KMS-11 (cell line): ENCODE measurements around the gene SMG6.

Source experiments
- H2AFZ ChIP-seq: fragments of 200-600 bp; sonication (generic); 2 replicates; pipeline ENCODE4 v1.6.1; 2016; ENCODE audit warnings: antibody characterized with exemption, mixed run types, low read depth
- H3K27ac ChIP-seq: fragments of 200-600 bp; sonication (generic); 2 replicates; pipeline ENCODE4 v1.6.1; 2016; ENCODE audit warnings: mild to moderate bottlenecking, mixed run types
- H3K27me3 ChIP-seq: fragments of 200-600 bp; sonication (generic); 2 replicates; pipeline ENCODE4 v1.6.1; 2017; ENCODE audit warnings: mild to moderate bottlenecking, low read depth, mixed run types, moderate library complexity; ENCODE audit not compliant: insufficient read depth
- H3K36me3 ChIP-seq: fragments of 200-600 bp; sonication (generic); 2 replicates; pipeline ENCODE4 v1.6.1; 2017; ENCODE audit warnings: mild to moderate bottlenecking, mixed run types; ENCODE audit not compliant: insufficient read depth
- H3K4me1 ChIP-seq: fragments of 200-600 bp; sonication (generic); 2 replicates; pipeline ENCODE4 v1.6.1; 2016; ENCODE audit warnings: mild to moderate bottlenecking, low read depth, mixed run types; ENCODE audit not compliant: poor library complexity, severe bottlenecking
- H3K4me2 ChIP-seq: fragments of 200-600 bp; sonication (generic); 2 replicates; pipeline ENCODE4 v1.7.0; 2016; ENCODE audit warnings: mild to moderate bottlenecking, mixed run types
- H3K4me3 ChIP-seq: fragments of 200-600 bp; sonication (generic); IDR thresholded peaks from 2 replicates; pipeline ENCODE4 v1.6.1; 2017; ENCODE audit warnings: low read depth, low read length, mixed read lengths; ENCODE audit not compliant: insufficient read depth
- H3K79me2 ChIP-seq: fragments of 200-600 bp; sonication (generic); 2 replicates; pipeline ENCODE4 v1.6.1; 2016; ENCODE audit warnings: low read depth, mixed run types; ENCODE audit not compliant: insufficient read depth
- H3K9ac ChIP-seq: fragments of 200-600 bp; sonication (generic); 2 replicates; pipeline ENCODE4 v1.6.1; 2016; ENCODE audit warnings: mild to moderate bottlenecking, mixed run types
- H4K20me1 ChIP-seq: fragments of 200-600 bp; sonication (generic); 2 replicates; pipeline ENCODE4 v1.6.1; 2016; ENCODE audit warnings: mild to moderate bottlenecking, mixed run types; ENCODE audit not compliant: insufficient read depth
- CTCF ChIP-seq: fragments of 200-600 bp; sonication (generic); conservative IDR thresholded peaks from 2 replicates; pipeline ENCODE4 v1.6.1; 2017; ENCODE audit warnings: low read depth, mild to moderate bottlenecking, antibody characterized with exemption, low read length, moderate library complexity, mixed read lengths

The SMG6 gene

GRCh38 chr17:2230877-2231276, 72.7 kb downstream of the SMG6 start:
- no peak overlapping the region for H3K9ac ChIP-seq
- peaks cover 27% of the 10 kb centered on the region for H3K4me1 ChIP-seq
- no peak for TF ChIP-seq CTCF
- no peak overlapping the region for H3K27ac ChIP-seq
- no peaks in the 10 kb centered on the region for H3K36me3 ChIP-seq
- H3K4me2 ChIP-seq: no peak overlapping the region
- no peaks in the 10 kb centered on the region for H3K27me3 ChIP-seq
- H4K20me1 ChIP-seq: no peaks in the 10 kb centered on the region
- no peaks in the 10 kb centered on the region for H3K79me2 ChIP-seq
- H3K4me3 ChIP-seq: no peak overlapping the region
- H2AFZ ChIP-seq: no peak overlapping the region

- Histone ChIP-seq H4K20me1 (no peaks in the 10 kb centered on the region), H3K36me3 (no peaks in the 10 kb centered on the region), H2AFZ (no peak overlapping the region), H3K9ac (no peak overlapping the region), H3K4me2 (no peak overlapping the region), H3K79me2 (no peaks in the 10 kb centered on the region), H3K27ac (no peak overlapping the region), H3K4me3 (no peak overlapping the region), H3K27me3 (no peaks in the 10 kb centered on the region), H3K4me1 (peaks cover 51% of the 10 kb centered on the region)
- TF ChIP-seq CTCF: no peak
Measured at GRCh38 chr17:2227025-2227699, 76.4 kb downstream of the SMG6 start.

GRCh38 chr17:2223617-2223927, 80.0 kb downstream of the SMG6 start:
- peak overlapping the region; percentile 99 for H3K27ac ChIP-seq
- H3K4me3 ChIP-seq: no peak overlapping the region
- peak overlapping the region; percentile 70 for H3K4me2 ChIP-seq
- peaks cover 71% of the 10 kb centered on the region for H3K4me1 ChIP-seq
- H4K20me1 ChIP-seq: no peaks in the 10 kb centered on the region
- no peak for TF ChIP-seq CTCF
- H3K79me2 ChIP-seq: no peaks in the 10 kb centered on the region
- peak overlapping the region; percentile 82 for H3K9ac ChIP-seq
- 0 out of 2 replicates have a peak overlapping the region, but pooled peaks have one; percentile 3 for H2AFZ ChIP-seq
- H3K36me3 ChIP-seq: no peaks in the 10 kb centered on the region
- no peaks in the 10 kb centered on the region for H3K27me3 ChIP-seq

GRCh38 chr17:2222901-2223616, 80.5 kb downstream of the SMG6 start:
- H2AFZ ChIP-seq: 0 out of 2 replicates have a peak overlapping the region, but pooled peaks have one; percentile 3
- H3K36me3 ChIP-seq: no peaks in the 10 kb centered on the region
- peak overlapping the region; percentile 99 for H3K27ac ChIP-seq
- no peaks in the 10 kb centered on the region for H3K27me3 ChIP-seq
- H4K20me1 ChIP-seq: no peaks in the 10 kb centered on the region
- TF ChIP-seq CTCF: no peak
- H3K4me3 ChIP-seq: no peak overlapping the region
- H3K9ac ChIP-seq: peak overlapping the region; percentile 82
- peak overlapping the region; percentile 70 for H3K4me2 ChIP-seq
- no peaks in the 10 kb centered on the region for H3K79me2 ChIP-seq
- H3K4me1 ChIP-seq: peaks cover 71% of the 10 kb centered on the region
